Cardiac fibroblast (primary cell): ENCODE results near the gene NR4A1.

Experiments used
- DNase-seq, 2 donors: peaks; one replicate each; pipeline versions ENCODE4 v3.0.0 to v3.0.0-alpha.2; 2010; ENCODE audit warnings: low read depth in 2 of 2
- H3K4me3 ChIP-seq, 2 donors: replicated peaks in 1 of 2; 1 replicate in 1 of 2; 2 replicates in 1 of 2; pipeline ENCODE4 v1.5.1; 2011; ENCODE audit warnings: low read depth in 2 of 2, low read length in 2 of 2, mild to moderate bottlenecking in 2 of 2, moderate library complexity in 1 of 2
- TF ChIP-seq, protein P1 (sequence below): IDR thresholded peaks from one replicate; pipeline ENCODE4 v1.5.1; 2011; ENCODE audit warnings: low read depth, mild to moderate bottlenecking, low read length, inconsistent platforms

The NR4A1 gene

DNA sequence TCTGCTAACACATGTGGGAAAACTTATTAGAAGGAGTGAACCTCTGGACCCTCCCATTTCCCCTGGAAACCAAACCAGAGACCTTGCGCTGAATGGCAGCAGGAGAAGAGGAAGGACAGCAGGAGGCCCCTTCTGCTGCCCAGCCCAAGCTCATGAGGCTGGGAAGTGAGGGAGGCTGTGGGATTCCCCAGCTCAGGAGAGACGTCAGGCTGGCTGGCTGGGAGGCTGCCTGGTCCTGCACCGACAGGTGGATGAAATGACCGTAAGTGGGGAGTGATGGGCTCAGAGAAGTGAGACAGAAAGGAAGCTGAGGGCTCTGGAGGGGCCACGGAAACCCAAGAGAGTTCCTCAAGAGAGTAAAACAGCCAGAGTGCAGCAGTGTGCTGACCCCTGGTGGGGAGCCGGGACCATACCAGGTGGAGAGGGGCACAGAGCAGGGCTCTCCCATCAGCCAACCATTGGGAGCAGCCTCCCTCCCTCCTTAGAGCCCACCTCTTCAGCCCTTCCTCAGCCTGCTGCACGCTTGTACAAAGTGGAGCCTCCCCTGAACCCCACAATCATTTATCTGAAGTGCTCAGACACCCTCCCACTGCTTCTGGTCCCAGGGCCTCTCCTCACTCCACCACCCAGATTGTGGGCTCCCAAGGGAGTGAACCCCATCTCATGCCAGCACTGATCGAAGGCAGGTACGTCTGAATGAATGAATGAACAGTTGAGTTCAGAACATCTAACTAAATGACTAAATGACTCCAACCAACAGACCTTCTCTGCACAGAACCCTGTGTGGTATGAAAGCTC, 30.5 kb upstream of the NR4A1 start:
- DNase-seq = peak; percentile 49 to 70
- TF ChIP-seq, protein P1, sequence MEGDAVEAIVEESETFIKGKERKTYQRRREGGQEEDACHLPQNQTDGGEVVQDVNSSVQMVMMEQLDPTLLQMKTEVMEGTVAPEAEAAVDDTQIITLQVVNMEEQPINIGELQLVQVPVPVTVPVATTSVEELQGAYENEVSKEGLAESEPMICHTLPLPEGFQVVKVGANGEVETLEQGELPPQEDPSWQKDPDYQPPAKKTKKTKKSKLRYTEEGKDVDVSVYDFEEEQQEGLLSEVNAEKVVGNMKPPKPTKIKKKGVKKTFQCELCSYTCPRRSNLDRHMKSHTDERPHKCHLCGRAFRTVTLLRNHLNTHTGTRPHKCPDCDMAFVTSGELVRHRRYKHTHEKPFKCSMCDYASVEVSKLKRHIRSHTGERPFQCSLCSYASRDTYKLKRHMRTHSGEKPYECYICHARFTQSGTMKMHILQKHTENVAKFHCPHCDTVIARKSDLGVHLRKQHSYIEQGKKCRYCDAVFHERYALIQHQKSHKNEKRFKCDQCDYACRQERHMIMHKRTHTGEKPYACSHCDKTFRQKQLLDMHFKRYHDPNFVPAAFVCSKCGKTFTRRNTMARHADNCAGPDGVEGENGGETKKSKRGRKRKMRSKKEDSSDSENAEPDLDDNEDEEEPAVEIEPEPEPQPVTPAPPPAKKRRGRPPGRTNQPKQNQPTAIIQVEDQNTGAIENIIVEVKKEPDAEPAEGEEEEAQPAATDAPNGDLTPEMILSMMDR = peak; percentile 79
- H3K4me3 ChIP-seq = no peak overlapping the region

- DNase-seq = no peak
- H3K4me3 ChIP-seq = peak overlapping the region in 1 of 2 donors; percentile 54
- TF ChIP-seq, protein P1 = no peak
Measured at GRCh38 chr12:52022841-52023181, 28.4 kb upstream of the NR4A1 start.

GRCh38 chr12:52023182-52023975, 27.9 kb upstream of the NR4A1 start:
- peak; percentile 69 to 79 for DNase-seq
- TF ChIP-seq, protein P1 = peak; percentile 70
- peak overlapping the region; percentile 49 to 54 for H3K4me3 ChIP-seq

GRCh38 chr12:52023976-52024688, 27.1 kb upstream of the NR4A1 start:
- H3K4me3 ChIP-seq = peak overlapping the region; percentile 49 to 54

DNA sequence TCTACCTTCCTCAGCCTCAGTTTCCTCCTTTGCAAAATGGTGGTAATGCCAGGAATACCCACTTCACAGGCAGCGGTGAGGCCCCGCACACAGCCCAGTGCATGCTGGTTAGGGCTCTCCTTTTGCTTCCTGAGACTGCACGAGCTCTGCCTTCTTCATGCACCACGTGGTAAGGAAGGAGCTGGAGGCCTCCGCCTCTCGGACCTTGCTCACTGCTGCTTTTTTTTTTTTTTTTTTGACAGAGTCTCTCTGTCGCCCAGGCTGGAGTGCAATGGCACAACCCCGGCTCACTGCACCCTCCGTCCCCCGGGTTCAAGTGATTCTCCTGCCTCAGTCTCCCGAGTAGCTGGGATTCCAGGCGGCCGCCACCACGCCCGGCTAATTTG, 26.4 kb upstream of the NR4A1 start:
- no peak for DNase-seq
- TF ChIP-seq, protein P1 = no peak
- no peak overlapping the region for H3K4me3 ChIP-seq

More at GRCh38 chr12:52023976-52024688, 27.1 kb upstream of the NR4A1 start:
- DNase-seq = no peak
- TF ChIP-seq, protein P1 = no peak

DNA sequence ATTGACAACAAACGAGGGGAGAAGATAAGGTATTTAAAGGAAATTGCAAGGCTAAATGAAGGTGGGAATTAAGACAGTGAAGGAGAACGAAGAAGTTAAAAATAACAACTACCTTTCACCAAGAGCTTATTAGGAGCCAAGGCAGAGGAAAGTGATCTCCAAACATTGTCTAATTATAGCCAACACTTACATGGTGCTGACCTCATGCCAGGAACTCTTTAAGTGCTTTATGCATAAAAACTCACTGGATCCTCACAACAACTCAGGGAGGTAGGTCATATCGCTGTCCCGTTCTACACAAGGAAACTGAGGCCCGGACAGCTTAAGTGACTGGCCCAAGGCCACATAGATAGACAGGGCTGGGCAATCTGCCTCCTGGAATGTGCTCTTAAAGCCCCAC, 25.0 kb upstream of the NR4A1 start:
- no peak for DNase-seq
- H3K4me3 ChIP-seq = no peak overlapping the region
- TF ChIP-seq, protein P1 = no peak
